ENCODE measurements around the gene ABLIM1.

DNA sequence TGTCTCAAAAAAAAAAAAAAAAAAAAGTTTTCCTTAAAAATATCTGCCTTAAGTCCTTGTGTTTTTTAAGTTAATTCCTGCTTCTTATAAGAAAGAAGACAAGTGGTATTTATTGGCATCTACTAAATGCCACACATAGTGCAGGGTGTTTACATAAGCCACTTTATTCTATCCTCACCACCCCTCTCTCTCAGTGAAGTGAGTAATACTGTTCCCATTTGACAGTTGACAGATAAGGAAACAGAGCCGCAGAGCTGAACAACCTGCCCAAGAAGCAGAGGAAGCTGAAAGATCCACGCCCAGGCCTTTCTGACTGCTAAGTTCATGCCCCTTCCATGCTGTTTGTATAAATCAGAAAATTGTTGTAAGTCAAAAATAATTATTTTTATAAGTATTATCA, 54.1 kb downstream of the ABLIM1 start:
- no peak for TF ChIP-seq CTCF (IDR thresholded peaks at IDR 0.05)
- no peak for TF ChIP-seq POLR2A (IDR thresholded peaks at IDR 0.05)
- TF ChIP-seq POLR2AphosphoS5 (IDR thresholded peaks at IDR 0.05) = no peak
- no peak for TF ChIP-seq EP300 (IDR thresholded peaks at IDR 0.05)

Data from suprapubic skin (tissue), 4 donors.